RWPE2 (cell line): ENCODE measurements around the gene MTRF1.

Experiments
- ATAC-seq: fragments of 200-7000 bp; cut with Tn5 transposase; 3 replicates; pipeline ENCODE4 v1.9.1; 2021; ENCODE audit warnings: low read depth
- DNase-seq: peaks from one replicate; pipeline ENCODE4 v3.0.0-alpha.2; 2020; ENCODE audit warnings: low spot score
- H3K27ac ChIP-seq: fragments of 450-650 bp; 2 replicates; pipeline ENCODE4 v1.5.1; 2017; ENCODE audit warnings: mild to moderate bottlenecking; ENCODE audit not compliant: poor library complexity, severe bottlenecking
- H3K27me3 ChIP-seq: fragments of 250-450 bp; sonication (Bioruptor Pico); 2 replicates; pipeline ENCODE4 v1.5.1; 2021; ENCODE audit warnings: mild to moderate bottlenecking, moderate library complexity; ENCODE audit not compliant: insufficient read depth, poor library complexity, severe bottlenecking
- H3K36me3 ChIP-seq: fragments of 250-450 bp; sonication (Bioruptor Pico); 2 replicates; pipeline ENCODE4 v1.5.1; 2020; ENCODE audit warnings: low read depth, mild to moderate bottlenecking, moderate library complexity
- H3K4me1 ChIP-seq: fragments of 250-450 bp; sonication (Bioruptor Pico); 2 replicates; pipeline ENCODE4 v1.5.1; 2021; ENCODE audit warnings: mild to moderate bottlenecking, moderate library complexity; ENCODE audit not compliant: insufficient read depth, poor library complexity, severe bottlenecking
- H3K4me3 ChIP-seq: fragments of 250-450 bp; sonication (Bioruptor Pico); 2 replicates; pipeline ENCODE4 v1.5.1; 2021; ENCODE audit warnings: mild to moderate bottlenecking, moderate library complexity; ENCODE audit not compliant: severe bottlenecking
- H3K9me3 ChIP-seq: fragments of 250-450 bp; sonication (Bioruptor Pico); 2 replicates; pipeline ENCODE4 v1.5.1; 2021; ENCODE audit warnings: mild to moderate bottlenecking, moderate library complexity; ENCODE audit not compliant: severe bottlenecking
- CTCF ChIP-seq: fragments of 450-650 bp; IDR thresholded peaks from one replicate; pipeline ENCODE4 v1.5.1; 2017; ENCODE audit warnings: mild to moderate bottlenecking, moderate library complexity; ENCODE audit not compliant: poor library complexity, severe bottlenecking

MTRF1 gene

GRCh38 chr13:41310963-41311405, 47.6 kb upstream of the MTRF1 start, which contains the start of gene NAA16:
NAA16 (plus strand) TSS chr13:41311267; CDS start chr13:41311529, 262 bp downstream.
- Histone ChIP-seq H3K27ac (peak within 1 kb of the TSS; percentile 73), H3K4me1 (peaks cover 16% of the 10 kb centered on the region), H3K27me3 (no peaks in the 10 kb centered on the region), H3K4me3 (peak within 1 kb of the TSS; percentile 93), H3K36me3 (no peaks in the 10 kb centered on the region), H3K9me3 (no peaks in the 10 kb centered on the region)
- ATAC-seq (peak; percentile 78), DNase-seq (peak; percentile 77)
- TF ChIP-seq CTCF: no peak

- DNase-seq: no peak
- H3K9me3 ChIP-seq: no peaks in the 10 kb centered on the region
- H3K36me3 ChIP-seq: no peaks in the 10 kb centered on the region
- TF ChIP-seq CTCF: no peak
- no peaks in the 10 kb centered on the region for H3K27me3 ChIP-seq
- H3K4me1 ChIP-seq: peaks cover under 1% of the 10 kb centered on the region
- H3K4me3 ChIP-seq: no peak overlapping the region
- no peak overlapping the region for H3K27ac ChIP-seq
- ATAC-seq: no peak
Measured at GRCh38 chr13:41307884-41308640, 44.7 kb upstream of the MTRF1 start.

GRCh38 chr13:41306271-41307145, 43.1 kb upstream of the MTRF1 start:
- ATAC-seq (no peak), DNase-seq (no peak)
- TF ChIP-seq CTCF: no peak
- no peaks in the 10 kb centered on the region for H3K36me3 ChIP-seq
- no peaks in the 10 kb centered on the region for H3K4me1 ChIP-seq
- H3K9me3 ChIP-seq: no peaks in the 10 kb centered on the region
- H3K27ac ChIP-seq: no peak overlapping the region
- no peaks in the 10 kb centered on the region for H3K27me3 ChIP-seq
- H3K4me3 ChIP-seq: no peak overlapping the region

- H3K4me1 ChIP-seq: no peaks in the 10 kb centered on the region
- ATAC-seq (no peak), DNase-seq (no peak)
- TF ChIP-seq CTCF: no peak
- no peak overlapping the region for H3K4me3 ChIP-seq
- no peaks in the 10 kb centered on the region for H3K36me3 ChIP-seq
- H3K9me3 ChIP-seq: no peaks in the 10 kb centered on the region
- no peaks in the 10 kb centered on the region for H3K27me3 ChIP-seq
- H3K27ac ChIP-seq: no peak overlapping the region
Measured at GRCh38 chr13:41304551-41304950, 41.2 kb upstream of the MTRF1 start.
